Mononuclear cell (primary cell): ENCODE data around the gene RNF144A. TPM values are rescaled to one million over a fixed set of nuclear protein-coding genes. Genes with fewer than 3 reads are reported as not detected.

ENCODE experiments used
- H3K27me3 ChIP-seq: 2 replicates; pipeline ENCODE4 v1.6.0; 2011; ENCODE audit warnings: low read length, control low read depth; ENCODE audit not compliant: insufficient read depth
- H3K4me1 ChIP-seq: 2 replicates; pipeline ENCODE4 v1.5.1; 2011; ENCODE audit warnings: mild to moderate bottlenecking, low read length, control low read depth; ENCODE audit not compliant: insufficient read depth
- H3K4me3 ChIP-seq: 2 replicates; pipeline ENCODE4 v1.5.1; 2011; ENCODE audit warnings: mild to moderate bottlenecking, low read length, moderate library complexity
- H3K9me3 ChIP-seq: 2 replicates; pipeline ENCODE4 v1.5.1; 2011; ENCODE audit warnings: low read depth, mild to moderate bottlenecking, control low read depth, low read length
- total RNA-seq: library from RNA; depleted of rRNA; stranded (reverse); fragments of >200 nt; gene quantifications from one replicate; pipeline ENCODE4 v1.2.3, GENCODE V29; 2012

RNF144A gene
- total RNA-seq, 1 donor: 22.8 TPM

GRCh38 chr2:7018282-7018701 lies 101.1 kb downstream of the RNF144A start:
- peaks cover 16% of the 10 kb centered on the region for H3K4me1 ChIP-seq
- H3K27me3 ChIP-seq: no peaks in the 10 kb centered on the region
- H3K9me3 ChIP-seq: no peaks in the 10 kb centered on the region
- H3K4me3 ChIP-seq: no peak overlapping the region

- Histone ChIP-seq H3K4me1 (peaks cover 14% of the 10 kb centered on the region), H3K9me3 (no peaks in the 10 kb centered on the region), H3K27me3 (no peaks in the 10 kb centered on the region), H3K4me3 (no peak overlapping the region)
These were observed 101.6 kb downstream of the RNF144A start for GRCh38 chr2:7018767-7019166.

- H3K4me1 ChIP-seq: peaks cover 11% of the 10 kb centered on the region
- no peaks in the 10 kb centered on the region for H3K27me3 ChIP-seq
- no peaks in the 10 kb centered on the region for H3K9me3 ChIP-seq
- no peak overlapping the region for H3K4me3 ChIP-seq
These were observed 102.0 kb downstream of the RNF144A start for GRCh38 chr2:7019191-7019590.

GRCh38 chr2:7020059-7020458 lies 102.8 kb downstream of the RNF144A start:
- Histone ChIP-seq H3K9me3 (no peaks in the 10 kb centered on the region), H3K27me3 (no peaks in the 10 kb centered on the region), H3K4me1 (peaks cover 3% of the 10 kb centered on the region), H3K4me3 (no peak overlapping the region)

- Histone ChIP-seq H3K27me3 (no peaks in the 10 kb centered on the region), H3K4me3 (no peak overlapping the region), H3K9me3 (no peaks in the 10 kb centered on the region), H3K4me1 (no peaks in the 10 kb centered on the region)
These were observed 103.3 kb downstream of the RNF144A start for GRCh38 chr2:7020468-7020867.

- Histone ChIP-seq H3K4me1 (no peaks in the 10 kb centered on the region), H3K27me3 (no peaks in the 10 kb centered on the region), H3K4me3 (no peak overlapping the region), H3K9me3 (no peaks in the 10 kb centered on the region)
These were observed 103.8 kb downstream of the RNF144A start for GRCh38 chr2:7020939-7021470.

- no peaks in the 10 kb centered on the region for H3K4me1 ChIP-seq
- no peaks in the 10 kb centered on the region for H3K27me3 ChIP-seq
- H3K4me3 ChIP-seq: no peak overlapping the region
- H3K9me3 ChIP-seq: no peaks in the 10 kb centered on the region
These were observed 105.5 kb downstream of the RNF144A start for GRCh38 chr2:7022492-7023385.

GRCh38 chr2:7023542-7023941 lies 106.3 kb downstream of the RNF144A start:
- no peaks in the 10 kb centered on the region for H3K4me1 ChIP-seq
- no peaks in the 10 kb centered on the region for H3K27me3 ChIP-seq
- H3K4me3 ChIP-seq: no peak overlapping the region
- no peaks in the 10 kb centered on the region for H3K9me3 ChIP-seq

GRCh38 chr2:7024261-7024660 lies 107.0 kb downstream of the RNF144A start:
- Histone ChIP-seq H3K9me3 (no peaks in the 10 kb centered on the region), H3K27me3 (no peaks in the 10 kb centered on the region), H3K4me3 (no peak overlapping the region), H3K4me1 (peaks cover 6% of the 10 kb centered on the region)

GRCh38 chr2:7025082-7025481 lies 107.9 kb downstream of the RNF144A start:
- Histone ChIP-seq H3K27me3 (no peaks in the 10 kb centered on the region), H3K4me3 (no peak overlapping the region), H3K9me3 (no peaks in the 10 kb centered on the region), H3K4me1 (peaks cover 6% of the 10 kb centered on the region)

- Histone ChIP-seq H3K4me3 (no peak overlapping the region), H3K27me3 (no peaks in the 10 kb centered on the region), H3K4me1 (peaks cover 9% of the 10 kb centered on the region), H3K9me3 (no peaks in the 10 kb centered on the region)
These were observed 109.5 kb downstream of the RNF144A start for GRCh38 chr2:7026742-7027141.

- H3K4me1 ChIP-seq: peaks cover 10% of the 10 kb centered on the region
- H3K4me3 ChIP-seq: no peak overlapping the region
- H3K9me3 ChIP-seq: no peaks in the 10 kb centered on the region
- no peaks in the 10 kb centered on the region for H3K27me3 ChIP-seq
These were observed 110.2 kb downstream of the RNF144A start for GRCh38 chr2:7027411-7027810.

- peaks cover 10% of the 10 kb centered on the region for H3K4me1 ChIP-seq
- H3K9me3 ChIP-seq: no peaks in the 10 kb centered on the region
- no peak overlapping the region for H3K4me3 ChIP-seq
- H3K27me3 ChIP-seq: no peaks in the 10 kb centered on the region
These were observed 110.9 kb downstream of the RNF144A start for GRCh38 chr2:7027956-7028655.

GRCh38 chr2:7028846-7029245 lies 111.6 kb downstream of the RNF144A start:
- peaks cover 10% of the 10 kb centered on the region for H3K4me1 ChIP-seq
- H3K9me3 ChIP-seq: no peaks in the 10 kb centered on the region
- no peaks in the 10 kb centered on the region for H3K27me3 ChIP-seq
- H3K4me3 ChIP-seq: no peak overlapping the region

- H3K4me3 ChIP-seq: no peak overlapping the region
- no peaks in the 10 kb centered on the region for H3K9me3 ChIP-seq
- no peaks in the 10 kb centered on the region for H3K27me3 ChIP-seq
- peaks cover 10% of the 10 kb centered on the region for H3K4me1 ChIP-seq
These were observed 112.3 kb downstream of the RNF144A start for GRCh38 chr2:7029291-7030059.
